HCT116 (cell line): ENCODE measurements around the gene KPNB1. TPM values are rescaled to one million over a fixed set of nuclear protein-coding genes. Genes with fewer than 3 reads are reported as not detected.

ENCODE experiments used
- ATAC-seq: fragments of 200-7000 bp; cut with Tn5 transposase; 2 replicates; pipeline ENCODE4 v1.9.1; 2020; ENCODE audit warnings: mild to moderate bottlenecking, moderate library complexity
- BruUV-seq: library from RNA; stranded (reverse); fragments of 400-500 nt; replicated peaks from 2 replicates; lab custom pipeline; 2021; lab: Mats Ljungman, UMichigan
- CTCF ChIA-PET: fragments of 300-600 bp; sonication (Branson Sonifier 250); formaldehyde crosslinking; loops from one replicate; lab custom pipeline; 2021; ENCODE audit warnings: antibody characterized with exemption; lab: Charles Lee
- POLR2A ChIA-PET: fragments of 300-600, 350-600 bp; sonication (Branson Sonifier 250); formaldehyde crosslinking; loops from one replicate; lab custom pipeline; 2021; ENCODE audit warnings: antibody characterized with exemption; lab: Charles Lee
- RAD21 ChIA-PET, 2 experiments: fragments of 300-600 bp; sonication (Branson Sonifier 250); formaldehyde crosslinking; loops; one replicate each; lab custom pipeline; 2023; ENCODE audit warnings: low total read pairs in 2 of 2; ENCODE audit not compliant: uncharacterized antibody in 2 of 2, unreplicated experiment in 2 of 2, low non-redundant PET in 1 of 2; lab: Charles Lee
- DNase-seq: peaks from one replicate; pipeline ENCODE4 v3.0.0-alpha.2; 2010; ENCODE audit warnings: low read depth, low spot score
- H2AFZ ChIP-seq: fragments of 200-600 bp; shearing (Covaris generic), sonication (generic); 2 replicates; pipeline ENCODE4 v1.6.1; 2017; ENCODE audit warnings: low read depth, mixed run types, mixed read lengths, antibody characterized with exemption, low read length; ENCODE audit not compliant: poor library complexity, severe bottlenecking
- H3K27ac ChIP-seq: 2 replicates; pipeline ENCODE4 v1.5.1; 2012; ENCODE audit warnings: low read depth, low read length
- H3K27me3 ChIP-seq: fragments of 200-600 bp; sonication (generic); 2 replicates; pipeline ENCODE4 v1.6.1; 2016; ENCODE audit warnings: mixed run types, low read length, mixed read lengths; ENCODE audit not compliant: insufficient read depth
- H3K36me3 ChIP-seq, 2 experiments: fragments of 200-500 bp in 1 of 2; fragments of 200-600 bp in 1 of 2; sonication (Bioruptor generic) in 1 of 2; sonication (generic) in 1 of 2; 2 replicates each; pipeline versions ENCODE4 v1.5.1 to v1.6.1; 2014 to 2016; ENCODE audit warnings: low read length in 2 of 2, inconsistent platforms in 1 of 2, mixed read lengths in 1 of 2, mixed run types in 1 of 2; ENCODE audit not compliant: insufficient read depth in 2 of 2, control insufficient read depth in 1 of 2
- H3K4me1 ChIP-seq, 2 experiments: fragments of 200-600 bp in 1 of 2; sonication (generic) in 1 of 2; 2 replicates each; pipeline versions ENCODE4 v1.5.1 to v1.6.1; 2012 to 2017; ENCODE audit warnings: low read length in 2 of 2, inconsistent platforms in 1 of 2, mild to moderate bottlenecking in 1 of 2, mixed read lengths in 1 of 2, mixed run types in 1 of 2, moderate library complexity in 1 of 2; ENCODE audit not compliant: insufficient read depth in 2 of 2, control insufficient read depth in 1 of 2
- H3K4me2 ChIP-seq: fragments of 200-600 bp; sonication (generic); 2 replicates; pipeline ENCODE4 v1.6.1; 2017; ENCODE audit warnings: mixed run types, low read length, mixed read lengths
- H3K4me3 ChIP-seq, 2 experiments: fragments of 200-600 bp in 1 of 2; sonication (generic) in 1 of 2; replicated peaks in 1 of 2; 2 replicates each; pipeline ENCODE4 v1.5.1; 2011 to 2016; ENCODE audit warnings: low read length in 2 of 2, control low read depth in 1 of 2, low read depth in 1 of 2, mild to moderate bottlenecking in 1 of 2, mixed read lengths in 1 of 2, mixed run types in 1 of 2
- H3K79me2 ChIP-seq: fragments of 200-600 bp; sonication (generic); 2 replicates; pipeline ENCODE4 v1.6.1; 2017; ENCODE audit warnings: mild to moderate bottlenecking, mixed run types, low read length, moderate library complexity, mixed read lengths; ENCODE audit not compliant: insufficient read depth
- H3K9ac ChIP-seq: fragments of 200-600 bp; sonication (generic); 2 replicates; pipeline ENCODE4 v1.6.1; 2016; ENCODE audit warnings: low read length, mixed read lengths
- H3K9me2 ChIP-seq: fragments of 200-600 bp; sonication (generic), shearing (Covaris generic); 2 replicates; pipeline ENCODE4 v1.6.1; 2017; ENCODE audit warnings: mixed run types, mild to moderate bottlenecking, moderate library complexity; ENCODE audit not compliant: insufficient read depth
- H3K9me3 ChIP-seq, 2 experiments: fragments of 200-500 bp in 1 of 2; fragments of 200-600 bp in 1 of 2; sonication (Bioruptor generic) in 1 of 2; sonication (generic) in 1 of 2; 2 replicates each; pipeline ENCODE4 v1.6.1; 2014 to 2017; ENCODE audit warnings: low read length in 2 of 2, mixed read lengths in 2 of 2, inconsistent platforms in 1 of 2, low read depth in 1 of 2, mild to moderate bottlenecking in 1 of 2, mixed run types in 1 of 2, moderate library complexity in 1 of 2; ENCODE audit not compliant: control insufficient read depth in 1 of 2, insufficient read depth in 1 of 2
- H4K20me1 ChIP-seq: fragments of 200-600 bp; sonication (generic), shearing (Covaris generic); 2 replicates; pipeline ENCODE4 v1.6.1; 2017; ENCODE audit warnings: mixed run types, mild to moderate bottlenecking, moderate library complexity; ENCODE audit not compliant: insufficient read depth
- ATF3 ChIP-seq: IDR thresholded peaks from 2 replicates; pipeline ENCODE4 v1.6.1; 2012
- CEBPB ChIP-seq: IDR thresholded peaks from 2 replicates; pipeline ENCODE4 v1.6.1; 2012; ENCODE audit warnings: low read depth
- CTCF ChIP-seq, 3 experiments: fragments of 200-600 bp in 1 of 3; sonication (generic) in 1 of 3; IDR thresholded peaks in 2 of 3; conservative IDR thresholded peaks in 1 of 3; 2 replicates each; pipeline ENCODE4 v1.5.1; 2012 to 2017; ENCODE audit warnings: low read depth in 2 of 3, low read length in 2 of 3, antibody characterized with exemption in 1 of 3, borderline replicate concordance in 1 of 3, control low read depth in 1 of 3, mild to moderate bottlenecking in 1 of 3, mixed read lengths in 1 of 3, mixed run types in 1 of 3, moderate library complexity in 1 of 3; ENCODE audit not compliant: insufficient read depth in 1 of 3
- EGR1 ChIP-seq: IDR thresholded peaks from 2 replicates; pipeline ENCODE4 v1.6.1; 2012; ENCODE audit warnings: low read depth
- EZH2 ChIP-seq: fragments of 200-600 bp; sonication (generic); IDR thresholded peaks from 2 replicates; pipeline ENCODE4 v1.6.1; 2017; ENCODE audit warnings: antibody characterized with exemption, mixed run types
- EZH2phosphoT487 ChIP-seq: fragments of 200-600 bp; IDR thresholded peaks from 2 replicates; pipeline ENCODE4 v1.6.1; 2018; ENCODE audit warnings: antibody characterized with exemption, borderline replicate concordance
- MAX ChIP-seq: IDR thresholded peaks from 2 replicates; pipeline ENCODE4 v1.6.1; 2012
- POLR2A ChIP-seq: IDR thresholded peaks from 2 replicates; pipeline ENCODE4 v1.7.0; 2011; ENCODE audit warnings: borderline replicate concordance; ENCODE audit not compliant: insufficient read depth, insufficient read length; ENCODE audit errors: extremely low read depth
- POLR2AphosphoS5 ChIP-seq: IDR thresholded peaks from 2 replicates; pipeline ENCODE4 v1.6.1; 2011; ENCODE audit warnings: mild to moderate bottlenecking, low read depth, low read length, moderate library complexity
- RAD21 ChIP-seq: IDR thresholded peaks from 2 replicates; pipeline ENCODE4 v1.6.1; 2012; ENCODE audit warnings: low read depth, mild to moderate bottlenecking
- REST ChIP-seq: IDR thresholded peaks from 2 replicates; pipeline ENCODE4 v1.6.1; 2012; ENCODE audit warnings: low read depth
- SIN3A ChIP-seq: IDR thresholded peaks from 2 replicates; pipeline ENCODE4 v1.6.1; 2012; ENCODE audit warnings: low read depth
- SRF ChIP-seq: IDR thresholded peaks from 2 replicates; pipeline ENCODE4 v1.6.1; 2012; ENCODE audit warnings: low read depth
- YY1 ChIP-seq: IDR thresholded peaks from 2 replicates; pipeline ENCODE4 v1.6.1; 2011; ENCODE audit warnings: low read length, low read depth, moderate library complexity, mild to moderate bottlenecking; ENCODE audit not compliant: insufficient replicate concordance; ENCODE audit errors: extremely low read depth
- ZBTB33 ChIP-seq: IDR thresholded peaks from 2 replicates; pipeline ENCODE4 v1.6.1; 2011; ENCODE audit warnings: mild to moderate bottlenecking, low read length, moderate library complexity; ENCODE audit not compliant: insufficient replicate concordance; ENCODE audit errors: extremely low read depth
- ZFX ChIP-seq: fragments of 450-650 bp; IDR thresholded peaks from 2 replicates; pipeline ENCODE4 v1.6.1; 2017
- intact Hi-C: fragments of 100-400 bp; cut with micrococcal nuclease; formaldehyde crosslinking; loops from 2 replicates; pipeline ENCODE4 v1.10.0; 2022
- total RNA-seq: library from RNA; stranded (reverse); gene quantifications from one replicate; pipeline ENCODE4 v1.2.1, GENCODE V29; 2021; ENCODE audit not compliant: unreplicated experiment

KPNB1 gene
- total RNA-seq, 1 experiment from 2014 or later, result 526 TPM

GRCh38 chr17:47650525-47651522, 1.1 kb downstream of the KPNB1 start:
- no peaks in the 10 kb centered on the region for H3K27me3 ChIP-seq
- H3K4me2 ChIP-seq, result peak overlapping the region; percentile 71
- H3K36me3 ChIP-seq, result peaks cover 39 to 45% of the 10 kb centered on the region in 2 experiments
- BruUV-seq, result TSS peak; percentile 49
- DNase-seq, result peak; percentile 96
- ChIA-PET POLR2A (interaction anchor here (0.6 to 2.4 kb wide), 14 partner anchors 8 to 792 kb away, joined by 3 to 18 read pairs (median 5); no protein-coding TSS in a partner anchor), CTCF (interaction anchor here (0.6 to 2.0 kb wide), 4 partner anchors 13 to 296 kb away, joined by 3 to 11 read pairs (median 6); no protein-coding TSS in a partner anchor), RAD21 (interaction anchor here (0.6 to 0.7 kb wide), 3 partner anchors 32 to 246 kb away, joined by 3 read pairs; no protein-coding TSS in a partner anchor)
- H3K27ac ChIP-seq, result peak overlapping the region; percentile 92
- H3K4me3 ChIP-seq, result peak overlapping the region; percentile 74 to 78
- H3K4me1 ChIP-seq, result peaks cover 14 to 21% of the 10 kb centered on the region in 2 experiments; a peak in 3 of 4 replicates
- peak; percentile 57 for ATAC-seq
- no peaks in the 10 kb centered on the region for H3K9me2 ChIP-seq
- H4K20me1 ChIP-seq, result peaks cover 32% of the 10 kb centered on the region; the same call in 1 of the 2 replicates
- H3K9ac ChIP-seq, result peak overlapping the region; percentile 97
- H3K79me2 ChIP-seq, result peaks cover 63% of the 10 kb centered on the region
- no peaks in the 10 kb centered on the region for H3K9me3 ChIP-seq
- intact Hi-C loops, result loop anchor here (10.0 kb wide), 1 partner anchor 244 kb away; the partner anchor contains the start of gene SP2
- H2AFZ ChIP-seq, result no peak overlapping the region
- TF ChIP-seq YY1 (peak; percentile 47), SIN3A (peak; percentile 24; the same call in 1 of the 2 replicates), MAX (peak; percentile 93), RAD21 (no peak), EZH2 (no peak), CTCF (IDR thresholded peaks at IDR 0.05 in 2 of 3, conservative IDR thresholded peaks at IDR 0.05 in 1 of 3; ENCODE audit: borderline replicate concordance in 1 of 3, insufficient read depth in 1 of 3, low read depth in 2 of 3, low read length in 2 of 3) (no peak), POLR2AphosphoS5 (peak; percentile 78), EZH2phosphoT487 (no peak), ATF3 (no peak), SRF (no peak), CEBPB (no peak), ZBTB33 (no peak), POLR2A (no peak), ZFX (peak; percentile 93), EGR1 (peak; percentile 46; the same call in 1 of the 2 replicates), REST (no peak)
